ENCODE results near the gene TNFSF18.

TNFSF18 gene

GRCh38 chr1:173014160-173014559, 36.6 kb downstream of the TNFSF18 start:
- no peak for TF ChIP-seq GATA1 (IDR thresholded peaks at IDR 0.05; ENCODE audit: low read depth, low read length)
- TF ChIP-seq POLR2A (IDR thresholded peaks at IDR 0.05; ENCODE audit: low read length), result no peak
- DNase-seq, result no peak

GRCh38 chr1:173012126-173012525, 38.6 kb downstream of the TNFSF18 start:
- DNase-seq, result no peak
- TF ChIP-seq POLR2A (IDR thresholded peaks at IDR 0.05; ENCODE audit: low read length), result no peak
- no peak for TF ChIP-seq GATA1 (IDR thresholded peaks at IDR 0.05; ENCODE audit: low read depth, low read length)

GRCh38 chr1:173009597-173009996, 41.1 kb downstream of the TNFSF18 start:
- no peak for DNase-seq
- TF ChIP-seq POLR2A (IDR thresholded peaks at IDR 0.05; ENCODE audit: low read length), result no peak
- TF ChIP-seq GATA1 (IDR thresholded peaks at IDR 0.05; ENCODE audit: low read depth, low read length), result no peak

- no peak for TF ChIP-seq POLR2A (IDR thresholded peaks at IDR 0.05; ENCODE audit: low read length)
- TF ChIP-seq GATA1 (IDR thresholded peaks at IDR 0.05; ENCODE audit: low read depth, low read length), result no peak
- DNase-seq, result no peak
Observed at GRCh38 chr1:173005196-173005864, 45.4 kb downstream of the TNFSF18 start.

- no peak for TF ChIP-seq GATA1 (IDR thresholded peaks at IDR 0.05; ENCODE audit: low read depth, low read length)
- TF ChIP-seq POLR2A (IDR thresholded peaks at IDR 0.05; ENCODE audit: low read length), result no peak
- no peak for DNase-seq
Observed at GRCh38 chr1:173002891-173003838, 47.6 kb downstream of the TNFSF18 start.

GRCh38 chr1:172999349-172999748, 51.4 kb downstream of the TNFSF18 start:
- DNase-seq, result no peak
- TF ChIP-seq GATA1 (IDR thresholded peaks at IDR 0.05; ENCODE audit: low read depth, low read length) (no peak), POLR2A (IDR thresholded peaks at IDR 0.05; ENCODE audit: low read length) (no peak)

GRCh38 chr1:172997941-172998361, 52.8 kb downstream of the TNFSF18 start:
- no peak for DNase-seq
- TF ChIP-seq POLR2A (IDR thresholded peaks at IDR 0.05; ENCODE audit: low read length) (no peak), GATA1 (IDR thresholded peaks at IDR 0.05; ENCODE audit: low read depth, low read length) (no peak)

- DNase-seq, result no peak
- TF ChIP-seq GATA1 (IDR thresholded peaks at IDR 0.05; ENCODE audit: low read depth, low read length), result no peak
- no peak for TF ChIP-seq POLR2A (IDR thresholded peaks at IDR 0.05; ENCODE audit: low read length)
Observed at GRCh38 chr1:172993640-172994039, 57.1 kb downstream of the TNFSF18 start.

- TF ChIP-seq GATA1 (IDR thresholded peaks at IDR 0.05; ENCODE audit: low read depth, low read length) (no peak), POLR2A (IDR thresholded peaks at IDR 0.05; ENCODE audit: low read length) (no peak)
Observed at GRCh38 chr1:172991674-172992400, 58.9 kb downstream of the TNFSF18 start.

GRCh38 chr1:172990598-172991215, 60.0 kb downstream of the TNFSF18 start:
- TF ChIP-seq POLR2A (IDR thresholded peaks at IDR 0.05; ENCODE audit: low read length), result no peak
- TF ChIP-seq GATA1 (IDR thresholded peaks at IDR 0.05; ENCODE audit: low read depth, low read length), result no peak
- no peak for DNase-seq

More at GRCh38 chr1:172991674-172992400, 58.9 kb downstream of the TNFSF18 start:
- DNase-seq, result no peak

All from erythroblast (primary cell).